HG03439 (cell line): ENCODE results near the gene SERPINA3.
"Not testable (repeated sequence)": the region's sequence is repeated elsewhere in the genome, so short reads cannot be mapped to it uniquely, and the experiment has no call there.

Source experiments
- ATAC-seq: cut with Tn5 transposase; IDR thresholded peaks from one replicate; pipeline ENCODE4 v1.9.1; 2021; ENCODE audit warnings: mild to moderate bottlenecking, moderate library complexity; ENCODE audit not compliant: unreplicated experiment

SERPINA3 gene

DNA sequence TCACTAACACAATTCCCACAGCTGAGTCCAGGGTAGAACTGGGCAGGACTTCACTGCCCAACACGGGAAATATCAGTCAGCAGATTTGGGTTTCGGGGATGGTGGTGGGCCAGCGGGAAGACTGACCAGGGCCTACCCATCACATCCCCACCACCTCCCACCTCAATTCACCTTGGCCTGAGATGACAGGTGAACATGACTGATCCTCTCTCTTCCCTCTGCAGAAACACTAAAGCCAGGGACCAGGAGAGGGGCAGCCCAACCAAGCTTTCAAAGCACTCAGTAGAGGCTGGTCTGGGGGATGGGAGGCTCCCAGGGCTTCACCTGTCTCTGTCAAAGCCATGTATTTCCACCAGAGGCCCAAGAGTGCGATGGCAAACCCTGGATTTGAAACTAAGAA, 28.6 kb upstream of the SERPINA3 start:
- no peak for ATAC-seq

DNA sequence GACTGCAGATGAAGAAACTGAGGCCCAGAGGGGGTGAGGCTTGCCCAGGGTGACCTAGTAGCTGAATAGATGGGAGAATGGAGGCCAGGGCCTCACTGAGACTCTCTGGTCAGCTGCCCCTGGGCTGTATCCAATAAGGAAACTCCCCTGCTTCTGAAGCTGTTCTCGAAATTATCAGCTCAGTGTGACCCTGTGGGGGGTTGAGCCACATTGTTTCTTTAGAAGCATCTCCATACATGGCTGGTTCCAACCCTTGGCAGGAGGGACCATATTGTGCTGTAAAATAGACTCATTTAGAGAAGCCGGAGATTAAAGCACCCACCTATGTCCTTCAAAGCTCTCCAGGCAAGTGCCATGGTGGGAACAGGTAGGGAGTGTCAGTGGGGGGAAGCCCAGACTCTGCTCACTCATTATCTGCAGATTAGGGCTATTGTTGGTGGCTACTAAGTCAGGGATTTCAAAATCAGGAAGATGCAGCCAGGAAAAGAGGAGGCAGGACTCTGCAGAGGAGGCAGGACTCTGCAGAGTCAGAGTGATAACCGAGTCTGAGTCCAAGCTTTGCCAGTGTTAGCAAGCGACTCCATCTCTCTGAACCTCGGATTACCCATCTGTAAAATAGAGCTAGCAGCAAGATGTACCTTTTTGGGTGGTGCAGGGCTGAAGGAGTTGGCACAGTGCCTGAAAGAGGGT, 27.5 kb upstream of the SERPINA3 start:
- no peak for ATAC-seq

DNA sequence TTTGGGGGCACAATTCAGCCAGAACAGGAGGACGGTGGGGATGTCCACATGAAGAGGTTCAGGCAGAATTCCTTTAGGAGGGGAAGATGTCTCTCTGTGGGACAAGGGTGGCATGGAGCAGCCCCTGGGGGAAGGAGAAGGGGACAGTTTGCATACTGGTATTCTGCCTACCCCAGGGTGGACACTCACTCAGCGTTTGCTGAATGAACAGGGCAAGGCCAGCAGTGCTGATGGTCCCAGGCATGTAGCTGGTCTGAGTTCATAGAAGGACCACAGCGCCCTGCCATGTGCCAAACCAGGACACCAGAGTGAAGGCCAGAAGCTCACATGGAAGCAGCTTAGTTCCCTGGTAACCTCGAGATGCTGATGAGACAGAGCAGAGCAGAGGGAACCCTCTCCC, 25.6 kb upstream of the SERPINA3 start:
- ATAC-seq, result no peak

DNA sequence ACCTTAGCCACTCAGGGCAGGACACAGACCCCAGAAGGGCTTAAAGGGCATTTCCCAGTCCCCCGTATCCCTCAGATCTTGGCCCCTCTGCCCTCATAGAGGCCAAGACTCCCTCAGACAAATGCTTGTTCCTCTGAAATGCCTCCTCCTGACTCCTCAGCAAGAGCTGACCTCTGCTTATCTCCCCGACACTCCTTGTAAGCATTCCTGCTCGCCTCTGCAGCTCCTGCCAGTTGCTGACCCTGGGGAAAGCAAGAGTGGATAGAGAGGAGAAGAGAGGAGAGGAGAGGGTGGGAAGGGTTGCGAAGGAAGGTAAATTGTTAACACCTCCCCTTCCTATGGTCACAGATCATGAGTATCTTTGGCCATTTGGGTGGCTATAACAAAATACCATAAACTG, 23.9 kb upstream of the SERPINA3 start:
- no peak for ATAC-seq

DNA sequence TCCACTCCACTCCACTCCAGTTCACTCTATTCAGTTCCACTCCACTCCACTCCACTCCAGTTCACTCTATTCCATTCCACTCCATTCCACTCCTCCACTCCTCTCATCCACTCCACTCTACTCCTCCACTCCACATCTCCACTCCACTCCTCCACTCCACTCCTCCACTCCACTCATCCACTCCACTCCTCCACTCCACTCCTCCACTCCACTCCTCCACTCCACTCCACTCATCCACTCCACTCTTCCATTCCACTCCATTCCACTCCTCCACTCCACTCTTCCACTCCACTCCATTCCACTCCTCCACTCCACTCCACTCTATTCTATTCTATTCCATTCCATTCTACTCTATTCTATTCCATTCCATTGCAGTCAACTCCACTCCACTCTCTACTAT, 21.1 kb upstream of the SERPINA3 start:
- ATAC-seq, result no peak

DNA sequence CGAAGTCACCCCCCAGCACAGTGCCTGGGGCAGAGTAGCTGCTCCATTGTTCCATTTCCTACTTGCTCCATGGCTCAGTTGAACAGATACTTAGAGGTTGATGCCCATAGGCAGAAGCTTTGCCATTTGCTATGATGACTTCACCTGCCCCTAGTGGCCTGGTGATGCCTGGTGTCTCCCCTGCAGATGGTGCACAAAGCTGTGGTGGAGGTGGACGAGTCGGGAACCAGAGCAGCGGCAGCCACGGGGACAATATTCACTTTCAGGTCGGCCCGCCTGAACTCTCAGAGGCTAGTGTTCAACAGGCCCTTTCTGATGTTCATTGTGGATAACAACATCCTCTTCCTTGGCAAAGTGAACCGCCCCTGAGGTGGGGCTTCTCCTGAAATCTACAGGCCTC, 20.3 kb upstream of the SERPINA3 start:
- no peak for ATAC-seq

DNA sequence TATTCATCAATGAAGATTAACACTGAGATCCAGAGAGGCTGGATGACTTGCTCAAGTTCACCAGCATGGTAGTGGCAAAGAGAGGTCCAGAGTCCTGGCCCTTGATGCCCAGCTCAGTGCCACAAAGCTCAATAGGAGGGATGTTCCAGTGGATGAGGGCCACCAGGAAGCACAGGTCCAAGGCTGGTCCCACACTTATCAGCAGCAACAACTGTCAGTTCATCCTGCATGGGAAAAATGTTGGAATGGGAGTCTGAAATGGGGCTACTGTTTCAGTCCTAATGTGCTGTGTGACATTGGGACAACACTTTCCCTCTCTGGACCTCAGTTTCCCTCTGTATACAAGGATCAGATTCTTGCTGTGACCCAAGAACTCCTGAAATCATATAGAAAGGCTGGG, 19.7 kb upstream of the SERPINA3 start:
- no peak for ATAC-seq

DNA sequence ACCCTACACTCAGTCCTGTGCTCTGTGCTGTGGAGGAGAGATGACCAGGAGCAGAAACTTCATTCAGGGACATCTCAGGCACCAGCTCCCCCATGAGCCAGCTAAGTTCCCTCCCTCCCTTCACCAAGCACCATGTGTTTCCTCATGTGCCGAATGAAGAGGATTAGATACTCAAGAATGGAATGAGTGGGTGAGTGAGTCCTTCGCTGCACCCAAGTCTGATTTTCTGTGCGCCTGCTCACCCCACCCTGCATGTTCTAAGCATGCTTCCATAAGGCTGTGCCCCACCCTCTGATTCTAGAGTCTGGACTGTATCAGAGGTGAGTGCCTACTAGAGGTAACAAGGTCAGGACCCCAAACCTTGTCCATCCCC, 18.8 kb upstream of the SERPINA3 start:
- no peak for ATAC-seq

DNA sequence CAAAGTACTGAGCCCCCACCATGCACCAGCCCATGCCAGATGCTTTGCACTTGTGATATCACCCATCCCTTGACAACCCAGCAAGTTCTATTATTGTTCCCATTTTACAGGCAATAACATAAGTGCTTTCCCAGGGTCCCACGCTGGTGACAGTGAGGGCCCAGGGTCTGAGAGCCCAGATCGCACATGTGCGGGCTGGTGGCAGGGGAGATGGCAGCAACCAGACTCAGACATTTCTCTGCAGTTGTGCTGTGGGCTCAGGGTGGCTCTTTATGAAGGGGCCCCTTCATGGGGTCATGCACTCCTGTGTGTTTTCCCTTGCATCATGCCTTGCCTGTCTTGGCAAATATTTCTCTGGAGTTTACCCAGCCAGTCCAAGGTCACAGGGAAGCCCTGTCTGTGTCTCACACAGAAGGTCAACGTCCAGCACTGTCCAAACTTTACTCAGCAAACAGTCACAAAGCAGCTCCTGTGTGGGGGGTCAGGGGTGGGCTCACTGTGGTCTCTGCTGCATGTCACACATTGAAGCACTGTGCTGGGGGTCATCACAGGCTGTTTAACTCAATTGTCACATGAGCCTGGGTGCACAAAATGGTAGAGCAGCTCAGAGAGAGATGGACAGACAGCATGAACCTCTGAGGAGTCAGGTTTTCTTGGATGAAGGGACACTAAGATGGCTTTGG, 18.3 kb upstream of the SERPINA3 start:
- no peak for ATAC-seq

DNA sequence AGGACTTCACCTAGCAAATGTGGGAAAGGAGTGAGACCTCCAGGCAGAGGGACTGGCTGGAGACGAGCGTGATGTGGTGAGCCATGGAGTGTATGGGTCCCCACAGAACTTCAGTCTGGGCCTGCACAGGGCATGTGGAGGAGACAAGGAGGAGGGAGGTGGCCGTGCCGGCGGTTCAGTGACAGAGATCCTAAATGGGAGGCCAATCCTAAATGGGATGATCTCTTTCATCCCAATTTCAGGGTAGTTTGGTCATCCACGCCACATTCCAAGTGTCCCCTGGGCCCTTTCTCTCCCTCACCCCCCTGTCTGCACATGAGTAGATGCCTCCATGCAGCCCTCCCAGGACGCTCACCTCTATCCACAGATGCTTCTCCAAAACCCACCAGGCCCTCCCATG, 17.8 kb upstream of the SERPINA3 start:
- ATAC-seq, result no peak

DNA sequence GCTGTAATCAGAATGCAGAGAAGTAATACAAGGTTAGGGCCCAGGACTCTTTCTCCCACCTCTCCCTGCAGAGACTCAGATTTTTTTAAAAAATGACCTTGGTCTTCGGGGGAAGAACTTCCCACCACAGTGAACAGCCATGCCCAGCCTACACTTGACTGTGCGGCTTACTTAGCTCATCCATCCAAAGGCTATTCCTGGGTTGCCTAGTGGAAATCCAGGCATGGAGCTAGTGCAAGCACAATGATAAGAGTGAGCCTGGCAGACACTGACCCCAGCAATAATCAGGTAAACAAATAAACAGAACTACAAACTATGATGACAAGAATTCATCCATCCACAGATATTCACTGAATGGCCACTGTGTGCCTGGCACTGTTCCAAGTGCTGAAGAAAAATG, 16.3 kb upstream of the SERPINA3 start:
- ATAC-seq, result no peak

DNA sequence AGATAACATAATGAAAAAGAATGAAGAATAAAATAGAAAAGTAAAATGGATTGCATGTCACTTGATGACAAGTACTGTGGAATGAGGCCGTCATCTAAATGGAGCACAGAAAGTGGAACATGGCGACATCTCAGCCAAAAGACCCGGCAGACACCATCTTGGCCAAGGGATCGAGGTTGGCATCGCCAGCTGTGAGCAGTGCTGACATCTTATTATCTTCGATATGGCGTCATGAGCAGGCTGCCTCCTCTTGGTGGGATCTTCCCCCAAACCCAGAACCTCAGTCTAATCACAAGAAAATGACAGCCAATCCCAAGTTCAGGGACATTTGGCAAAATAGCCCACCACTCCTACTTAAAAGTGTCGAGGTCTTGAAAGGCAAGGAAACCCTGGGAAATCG, 15.8 kb upstream of the SERPINA3 start:
- ATAC-seq, result no peak

DNA sequence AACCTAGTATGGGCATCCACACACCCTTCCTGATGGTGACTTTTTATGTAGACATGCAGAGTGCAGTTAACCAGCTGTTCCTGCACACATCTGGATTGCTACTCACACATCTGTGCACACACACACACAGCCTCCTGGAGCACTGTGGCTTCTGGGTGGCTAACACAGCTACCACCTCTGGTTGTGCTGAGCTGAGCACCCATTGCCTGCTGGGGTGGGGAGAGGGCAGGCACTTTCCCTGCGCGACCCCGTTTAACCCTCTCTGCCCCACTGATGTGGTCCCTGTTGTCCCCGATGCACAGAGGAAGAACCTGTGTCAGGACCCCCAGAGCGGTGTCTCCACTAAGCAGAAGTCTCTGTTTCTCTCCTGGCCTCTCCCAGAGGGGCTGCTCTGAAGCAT, 14.4 kb upstream of the SERPINA3 start:
- no peak for ATAC-seq

DNA sequence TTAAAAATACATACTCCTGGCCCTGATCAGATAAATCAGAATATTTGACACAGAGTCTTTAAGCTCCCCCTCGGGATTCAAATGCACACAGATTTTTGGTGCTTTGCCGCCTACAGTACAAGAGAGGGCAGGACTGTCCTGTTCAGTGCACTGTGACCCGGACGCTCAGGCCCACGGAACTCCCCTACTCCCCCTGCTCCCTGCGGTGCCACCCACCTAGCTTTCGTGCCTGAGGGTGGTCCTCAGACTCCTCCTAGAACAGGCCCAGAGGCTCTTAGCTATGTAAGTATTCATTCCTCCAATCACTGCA, 13.7 kb upstream of the SERPINA3 start:
- no peak for ATAC-seq

DNA sequence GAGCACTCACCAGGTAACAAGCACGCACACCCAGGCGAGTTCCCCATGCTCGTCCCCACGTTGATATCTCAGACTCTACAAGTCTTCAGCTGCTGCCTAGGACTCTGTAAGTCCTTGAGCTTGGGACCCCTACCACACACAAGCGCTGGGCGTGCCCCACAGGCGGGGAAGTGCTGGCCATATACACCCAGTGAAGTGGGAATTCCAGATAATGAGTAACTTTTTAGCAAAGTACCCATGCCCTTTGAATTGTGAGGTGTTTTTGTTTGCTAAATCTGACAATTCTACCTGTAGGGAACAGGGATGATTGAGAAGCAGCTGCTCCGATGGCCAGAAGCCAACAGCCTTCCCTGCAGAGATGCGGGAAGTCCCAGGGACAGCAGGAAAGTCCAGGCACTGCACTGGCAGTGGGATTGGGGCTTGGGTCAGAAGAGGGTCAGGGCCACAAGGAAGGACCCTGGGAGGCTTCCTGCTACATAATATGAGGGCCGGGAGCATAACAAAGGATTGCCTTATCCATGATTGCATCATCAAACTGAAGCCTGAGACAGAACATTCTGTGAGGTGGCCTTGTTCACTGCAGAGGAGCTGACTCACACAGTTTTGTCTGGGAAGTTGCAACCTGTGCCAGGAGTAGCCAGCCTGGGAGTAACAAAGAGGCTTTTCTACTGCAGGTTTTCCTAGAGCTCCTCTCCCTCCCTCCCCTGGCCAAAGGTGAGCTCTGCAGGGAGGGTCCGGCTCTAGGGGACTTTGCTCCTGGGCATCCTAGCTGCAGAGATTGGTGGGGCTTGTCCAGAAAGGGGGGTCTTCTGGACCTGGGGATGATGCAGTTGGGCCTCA, 13.2 kb upstream of the SERPINA3 start:
- no peak for ATAC-seq

DNA sequence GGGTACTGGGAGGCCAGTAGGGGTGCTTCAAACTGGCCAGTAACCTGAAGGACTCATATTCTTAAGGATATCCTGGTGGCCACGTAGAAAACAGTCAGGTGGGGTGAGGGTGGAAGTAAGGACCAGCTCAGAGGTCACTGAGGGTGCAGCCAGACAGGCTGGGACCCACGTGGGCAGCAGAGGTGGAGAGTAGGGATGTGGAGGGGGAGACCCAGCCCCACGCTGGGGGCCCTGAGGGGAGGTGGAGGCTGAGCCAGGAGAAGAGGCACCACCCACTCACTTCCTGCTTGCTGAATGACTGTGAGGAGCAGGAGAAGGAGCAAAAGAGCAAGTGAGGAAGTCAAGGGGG, 12.6 kb upstream of the SERPINA3 start:
- ATAC-seq, result no peak

DNA sequence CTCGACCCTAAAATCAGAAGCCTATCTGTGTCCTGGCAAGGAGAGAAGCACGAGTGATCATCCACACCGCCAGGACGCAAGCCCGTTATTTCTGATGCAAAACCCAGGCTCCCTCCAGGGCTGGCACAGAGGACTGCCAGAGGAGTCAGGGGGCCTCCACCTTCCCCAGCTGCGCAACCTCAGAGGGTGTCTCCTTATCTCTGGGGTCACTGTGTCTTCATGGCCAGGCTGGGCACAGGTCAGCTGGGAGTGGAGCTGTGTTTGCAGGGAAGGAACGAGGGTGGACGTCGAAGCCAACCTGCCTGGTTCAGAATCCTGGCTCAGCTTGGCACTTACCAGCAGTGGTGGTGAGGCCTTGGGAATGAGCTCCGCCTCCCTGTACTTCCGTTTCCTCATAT, 12.0 kb upstream of the SERPINA3 start:
- no peak for ATAC-seq

DNA sequence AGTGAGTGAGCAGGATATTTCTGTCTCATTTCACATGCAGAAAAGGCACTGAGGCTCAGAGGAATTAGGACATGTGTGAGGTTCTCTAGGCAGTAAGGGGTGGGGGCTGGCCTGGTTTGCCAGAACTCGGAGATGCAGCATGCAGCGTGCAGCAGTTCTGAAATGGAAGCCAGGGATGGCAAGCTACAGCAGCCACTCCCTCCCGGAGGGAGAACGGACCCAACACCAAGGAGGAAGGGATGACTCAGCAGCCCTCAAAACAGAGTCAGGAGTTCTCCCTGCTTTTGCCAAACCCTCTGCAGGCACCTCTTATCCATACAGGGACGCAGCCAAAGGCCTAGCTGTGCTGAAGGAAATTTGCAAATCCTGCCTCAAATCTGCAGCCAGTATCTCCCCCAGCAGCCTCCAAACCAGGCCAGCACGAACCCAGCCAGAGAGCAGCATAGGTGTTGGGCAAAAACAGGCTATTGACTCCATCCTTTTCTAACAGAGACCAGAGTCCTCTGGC, 10.3 kb upstream of the SERPINA3 start:
- no peak for ATAC-seq

DNA sequence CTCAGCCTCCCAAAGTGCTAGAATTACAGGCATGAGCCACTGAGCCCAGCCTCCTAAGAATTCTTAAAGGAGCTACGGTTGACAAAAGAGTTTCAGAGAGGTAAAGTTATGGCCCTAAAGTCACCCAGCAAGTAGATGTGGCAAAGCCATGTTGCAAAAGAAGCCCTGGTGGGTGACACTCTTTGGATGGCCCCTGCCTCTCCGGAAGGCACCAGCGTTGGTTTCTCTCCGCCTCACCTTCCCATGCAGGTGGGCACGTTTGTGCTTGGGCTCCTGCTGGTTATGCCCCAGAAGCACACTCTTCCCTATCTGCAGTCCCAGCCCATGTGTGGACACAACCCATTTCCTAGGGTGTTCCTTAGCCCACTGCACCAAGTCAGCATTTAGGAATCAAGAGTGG, 9.5 kb upstream of the SERPINA3 start:
- no peak for ATAC-seq

DNA sequence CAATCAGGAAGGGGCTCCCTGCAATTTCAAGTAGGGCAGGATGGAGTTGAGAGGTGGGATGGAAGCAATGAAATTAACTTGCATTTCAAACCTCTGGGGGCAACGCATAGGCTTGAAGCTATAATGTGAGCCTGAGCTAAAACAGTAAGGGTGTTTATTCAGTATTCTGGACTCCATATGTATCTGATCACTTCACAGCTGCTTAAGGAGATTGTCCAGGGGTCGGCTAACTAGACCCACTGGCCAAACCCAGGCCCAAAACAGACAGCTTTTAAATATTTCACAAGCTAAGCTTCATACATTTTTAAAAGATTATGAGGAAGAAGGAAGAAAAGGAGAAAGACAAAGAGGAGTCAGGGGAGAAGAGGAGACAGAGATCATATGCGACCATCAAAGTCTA, 6.8 kb upstream of the SERPINA3 start:
- no peak for ATAC-seq

DNA sequence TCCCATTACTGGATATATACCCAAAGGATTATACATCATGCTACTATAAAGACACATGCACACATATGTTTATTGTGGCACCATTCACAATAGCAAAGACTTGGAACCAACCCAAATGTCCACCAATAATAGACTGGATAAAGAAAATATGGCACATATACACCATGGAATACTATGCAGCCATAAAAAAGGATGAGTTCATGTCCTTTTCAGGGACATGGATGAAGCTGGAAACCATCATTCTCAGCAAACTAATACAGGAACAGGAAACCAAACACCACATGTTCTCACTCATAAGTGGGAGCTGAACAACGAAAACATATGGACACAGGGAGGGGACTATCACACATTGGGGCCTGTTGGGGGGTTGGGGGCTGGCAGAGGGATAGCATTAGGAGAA, 3.2 kb upstream of the SERPINA3 start:
- ATAC-seq, result not testable (repeated sequence)

DNA sequence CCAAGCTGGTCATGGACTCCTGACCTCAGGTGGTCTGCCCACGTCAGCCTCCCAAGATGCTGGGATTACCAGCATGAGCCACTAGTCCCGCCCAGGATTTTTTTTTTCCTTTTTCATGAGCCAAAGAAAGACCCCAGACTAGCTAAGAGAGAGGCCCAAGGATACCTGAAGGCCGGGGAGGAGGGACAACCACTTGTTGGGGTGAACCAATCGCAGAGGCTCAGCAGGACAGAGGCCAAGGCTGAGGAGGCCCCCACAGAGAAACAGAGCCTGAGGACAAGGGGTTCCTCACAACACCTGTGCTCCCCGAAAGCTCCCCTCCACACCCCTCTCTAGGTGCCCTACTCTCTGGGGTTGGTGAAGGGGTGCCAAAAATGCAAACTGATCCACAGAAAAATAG, 1.0 kb upstream of the SERPINA3 start:
- ATAC-seq, result no peak
